NCI-H2107 treated with DMSO at 0.1 percent for 48 hours (cell line): ENCODE results near the gene VAX1.
A peak's percentile ranks its signal among the peaks of the same experiment; 100 is the strongest.
"Not testable (repeated sequence)": the region's sequence is repeated elsewhere in the genome, so short reads cannot be mapped to it uniquely, and the experiment has no call there.

Experiments used
- DNase-seq: peaks from one replicate; lab custom pipeline; 2025; ENCODE audit not compliant: unreplicated experiment; lab: John Stamatoyannopoulos, UW

The VAX1 gene

GRCh38 chr10:117137911-117138642 is at the start of gene VAX1:
Gene VAX1, minus strand, starts transcription at chr10:117138270. Its CDS starts 214 bp downstream, at chr10:117138056.
- DNase-seq: no peak

- no peak for DNase-seq
Measured at GRCh38 chr10:117186832-117187615, 49.0 kb upstream of the VAX1 start.

GRCh38 chr10:117185817-117186216 is 47.7 kb upstream of the VAX1 start:
- not testable (repeated sequence) for DNase-seq

- DNase-seq: no peak
Measured at GRCh38 chr10:117184821-117185220, 46.8 kb upstream of the VAX1 start.

- no peak for DNase-seq
Measured at GRCh38 chr10:117184296-117184695, 46.2 kb upstream of the VAX1 start.

- no peak for DNase-seq
Measured at GRCh38 chr10:117178190-117178589, 40.1 kb upstream of the VAX1 start.

GRCh38 chr10:117175901-117176534 is 37.9 kb upstream of the VAX1 start:
- peak; percentile 19 for DNase-seq

GRCh38 chr10:117175215-117175900 is 37.3 kb upstream of the VAX1 start:
- DNase-seq: no peak

GRCh38 chr10:117174439-117175214 is 36.6 kb upstream of the VAX1 start:
- DNase-seq: peak; percentile 23

GRCh38 chr10:117170244-117170643 is 32.2 kb upstream of the VAX1 start:
- DNase-seq: no peak

- no peak for DNase-seq
Measured at GRCh38 chr10:117169480-117169879, 31.4 kb upstream of the VAX1 start.

GRCh38 chr10:117168729-117169128 is 30.7 kb upstream of the VAX1 start:
- no peak for DNase-seq

GRCh38 chr10:117167789-117168674 is 30.0 kb upstream of the VAX1 start:
- no peak for DNase-seq

GRCh38 chr10:117167346-117167788 is 29.3 kb upstream of the VAX1 start:
- DNase-seq: no peak

- no peak for DNase-seq
Measured at GRCh38 chr10:117166418-117167345, 28.6 kb upstream of the VAX1 start.

- DNase-seq: no peak
Measured at GRCh38 chr10:117165538-117166417, 27.7 kb upstream of the VAX1 start.
